BJ (cell line): ENCODE data around the gene PCDH1. TPM values are rescaled to one million over a fixed set of nuclear protein-coding genes. Genes with fewer than 3 reads are reported as not detected.

Experiments
- CTCF ChIA-PET: fragments of 350-600 bp; formaldehyde crosslinking; extraction: SDS; loops from one replicate; lab custom pipeline; 2021; ENCODE audit warnings: antibody characterized with exemption, inconsistent platforms; lab: Yijun Ruan, JAX
- POLR2A ChIA-PET: fragments of 300-600 bp; sonication (Branson Sonifier 250); formaldehyde crosslinking; extraction: SDS; loops from one replicate; lab custom pipeline; 2021; ENCODE audit warnings: antibody characterized with exemption; lab: Charles Lee
- DNase-seq: peaks from one replicate; pipeline ENCODE4 v3.0.0-alpha.2; 2011; ENCODE audit warnings: low read depth
- H3K27me3 ChIP-seq: 2 replicates; pipeline ENCODE4 v1.6.0; 2011; ENCODE audit warnings: low read length; ENCODE audit not compliant: control insufficient read depth, insufficient read depth
- H3K36me3 ChIP-seq: 2 replicates; pipeline ENCODE4 v1.5.1; 2011; ENCODE audit warnings: low read length; ENCODE audit not compliant: control insufficient read depth, insufficient read depth
- H3K4me3 ChIP-seq: 2 replicates; pipeline ENCODE4 v1.5.1; 2011; ENCODE audit warnings: low read depth, mild to moderate bottlenecking, control low read depth, low read length
- CTCF ChIP-seq: IDR thresholded peaks from 2 replicates; pipeline ENCODE4 v1.5.1; 2011; ENCODE audit warnings: low read depth, mild to moderate bottlenecking, control low read depth, inconsistent platforms, low read length, moderate library complexity; ENCODE audit not compliant: insufficient read depth
- polyA plus RNA-seq: library from polyadenylated mRNA; depleted of rRNA; stranded (reverse); fragments of >200 nt; gene quantifications from 2 replicates; pipeline ENCODE4 v1.2.3, GENCODE V29; 2011

Gene PCDH1
- polyA plus RNA-seq, 1 experiment = 2.1 TPM

GRCh38 chr5:141853895-141854626 lies 24.1 kb downstream of the PCDH1 start:
- H3K36me3 ChIP-seq = no peaks in the 10 kb centered on the region
- no peaks in the 10 kb centered on the region; the same call in none of the 2 replicates for H3K27me3 ChIP-seq
- H3K4me3 ChIP-seq = no peak overlapping the region
- no peak for TF ChIP-seq CTCF
- CTCF ChIA-PET = interaction anchor here (0.6 kb wide), 1 partner anchor 45 kb away, joined by 3 read pairs; no protein-coding TSS in a partner anchor
- no peak for DNase-seq
- POLR2A ChIA-PET = interaction anchor here (0.6 kb wide), 1 partner anchor 36 kb away, joined by 3 read pairs; no protein-coding TSS in a partner anchor

GRCh38 chr5:141852448-141852847 lies 25.8 kb downstream of the PCDH1 start:
- DNase-seq = no peak
- TF ChIP-seq CTCF = no peak
- CTCF ChIA-PET = interaction anchor here (1.5 kb wide), 1 partner anchor 34 kb away, joined by 4 read pairs; no protein-coding TSS in a partner anchor
- no peaks in the 10 kb centered on the region; the same call in 1 of the 2 replicates for H3K27me3 ChIP-seq
- POLR2A ChIA-PET = no interaction called here
- no peaks in the 10 kb centered on the region for H3K36me3 ChIP-seq
- no peak overlapping the region for H3K4me3 ChIP-seq

- no peak for DNase-seq
- POLR2A ChIA-PET = no interaction called here
- CTCF ChIA-PET = interaction anchor here (1.5 kb wide), 1 partner anchor 33 kb away, joined by 4 read pairs; no protein-coding TSS in a partner anchor
- Histone ChIP-seq H3K4me3 (no peak overlapping the region), H3K27me3 (no peaks in the 10 kb centered on the region; the same call in 1 of the 2 replicates), H3K36me3 (no peaks in the 10 kb centered on the region)
- no peak for TF ChIP-seq CTCF
Measured at GRCh38 chr5:141851195-141851874, 26.9 kb downstream of the PCDH1 start.

- TF ChIP-seq CTCF = no peak
- ChIA-PET POLR2A (no interaction called here), CTCF (interaction anchor here (0.7 kb wide), 1 partner anchor 39 kb away, joined by 4 read pairs; no protein-coding TSS in a partner anchor)
- DNase-seq = no peak
- no peaks in the 10 kb centered on the region for H3K36me3 ChIP-seq
- no peaks in the 10 kb centered on the region; the same call in 1 of the 2 replicates for H3K27me3 ChIP-seq
- H3K4me3 ChIP-seq = peak overlapping the region; percentile 63
Measured at GRCh38 chr5:141850786-141851185, 27.4 kb downstream of the PCDH1 start.

- ChIA-PET POLR2A (no interaction called here), CTCF (interaction anchor here (0.7 kb wide), 1 partner anchor 38 kb away, joined by 4 read pairs; no protein-coding TSS in a partner anchor)
- H3K4me3 ChIP-seq = peak overlapping the region; percentile 63
- DNase-seq = no peak
- H3K27me3 ChIP-seq = no peaks in the 10 kb centered on the region; the same call in 1 of the 2 replicates
- no peaks in the 10 kb centered on the region for H3K36me3 ChIP-seq
- TF ChIP-seq CTCF = no peak
Measured at GRCh38 chr5:141850244-141850768, 27.9 kb downstream of the PCDH1 start.
